ENCODE data around the gene MARCHF10. TPM values are rescaled to one million over a fixed set of nuclear protein-coding genes. Genes with fewer than 3 reads are reported as not detected.
"Not testable (repeated sequence)": the region's sequence is repeated elsewhere in the genome, so short reads cannot be mapped to it uniquely, and the experiment has no call there.

The MARCHF10 gene
- total RNA-seq, 1 experiment from 2014 or later = not detected

DNA sequence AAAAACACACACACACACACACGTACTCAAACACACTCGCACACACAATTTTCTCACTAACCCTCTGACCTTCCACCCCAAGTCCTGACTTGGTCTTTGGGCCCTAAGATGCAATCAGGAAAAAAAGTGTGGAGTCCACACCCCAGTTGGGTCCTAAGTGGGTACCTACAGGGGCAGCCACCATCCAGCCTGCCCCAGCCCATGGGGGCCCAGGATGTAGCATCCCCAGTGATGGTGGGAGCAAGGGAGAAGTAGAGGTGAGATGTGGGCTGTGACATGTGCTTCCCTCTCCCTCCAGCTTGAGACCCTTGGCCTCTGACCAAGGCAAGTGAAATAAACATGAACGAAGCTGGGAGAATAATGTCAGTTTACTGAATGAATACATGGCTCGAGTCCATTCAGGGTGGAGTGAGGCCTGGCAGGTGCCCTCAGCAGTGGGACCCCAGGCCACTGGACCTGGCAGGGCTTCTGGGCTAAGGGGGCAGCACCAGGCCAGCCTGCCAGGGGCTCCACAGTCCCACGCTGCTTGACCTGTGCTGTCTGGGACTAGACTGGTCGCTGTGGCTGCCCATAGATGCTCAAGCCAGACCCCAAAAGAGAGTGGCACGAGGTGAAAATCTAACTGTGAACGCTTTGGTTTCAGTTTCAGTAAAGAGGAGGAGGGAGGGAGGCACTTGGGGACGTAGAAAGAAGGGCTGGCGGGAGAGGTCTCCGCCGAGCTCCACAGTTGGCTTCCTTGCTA is 107.0 kb downstream of the MARCHF10 start:
- Histone ChIP-seq H2AFZ (ENCODE audit: low read depth, low read length, poor library complexity, severe bottlenecking) (no peak overlapping the region), H3K27ac (ENCODE audit: low read depth, low read length) (no peak overlapping the region), H3K36me3 (ENCODE audit: control insufficient read depth in 1 of 2, insufficient read depth in 2 of 2, low read length in 2 of 2) (no peaks in the 10 kb centered on the region), H4K20me1 (ENCODE audit: insufficient read depth) (no peaks in the 10 kb centered on the region), H3K4me3 (replicated peaks in 1 of 2; ENCODE audit: low read depth in 1 of 2, low read length in 2 of 2) (no peak overlapping the region), H3K9me3 (ENCODE audit: control insufficient read depth in 1 of 2, insufficient read depth in 1 of 2, low read depth in 1 of 2, low read length in 2 of 2) (no peaks in the 10 kb centered on the region), H3K27me3 (ENCODE audit: insufficient read depth, low read length) (no peaks in the 10 kb centered on the region), H3K9ac (ENCODE audit: low read length) (no peak overlapping the region), H3K79me2 (ENCODE audit: insufficient read depth, low read length) (no peaks in the 10 kb centered on the region), H3K4me1 (ENCODE audit: control insufficient read depth in 1 of 2, insufficient read depth in 2 of 2, low read length in 2 of 2) (peaks cover 18 to 32% of the 10 kb centered on the region in 2 experiments), H3K4me2 (ENCODE audit: low read length) (no peak overlapping the region), H3K9me2 (ENCODE audit: insufficient read depth) (no peaks in the 10 kb centered on the region)
- ChIA-PET RAD21 (ENCODE audit: low non-redundant PET in 1 of 2, low total read pairs in 2 of 2, uncharacterized antibody in 2 of 2, unreplicated experiment in 2 of 2) (no interaction called here), POLR2A (no interaction called here), CTCF (no interaction called here)
- intact Hi-C loops (cut with micrococcal nuclease) = loop anchor here (5.0 kb wide), 1 partner anchor 381 kb away; no protein-coding TSS in a partner anchor
- BruUV-seq (replicated peaks) = no TSS peak
- no peak for DNase-seq (ENCODE audit: low read depth, low spot score)
- no peak for ATAC-seq
- no peak for TF ChIP-seq SRF (IDR thresholded peaks at IDR 0.05; ENCODE audit: low read depth)
- TF ChIP-seq, protein P1, sequence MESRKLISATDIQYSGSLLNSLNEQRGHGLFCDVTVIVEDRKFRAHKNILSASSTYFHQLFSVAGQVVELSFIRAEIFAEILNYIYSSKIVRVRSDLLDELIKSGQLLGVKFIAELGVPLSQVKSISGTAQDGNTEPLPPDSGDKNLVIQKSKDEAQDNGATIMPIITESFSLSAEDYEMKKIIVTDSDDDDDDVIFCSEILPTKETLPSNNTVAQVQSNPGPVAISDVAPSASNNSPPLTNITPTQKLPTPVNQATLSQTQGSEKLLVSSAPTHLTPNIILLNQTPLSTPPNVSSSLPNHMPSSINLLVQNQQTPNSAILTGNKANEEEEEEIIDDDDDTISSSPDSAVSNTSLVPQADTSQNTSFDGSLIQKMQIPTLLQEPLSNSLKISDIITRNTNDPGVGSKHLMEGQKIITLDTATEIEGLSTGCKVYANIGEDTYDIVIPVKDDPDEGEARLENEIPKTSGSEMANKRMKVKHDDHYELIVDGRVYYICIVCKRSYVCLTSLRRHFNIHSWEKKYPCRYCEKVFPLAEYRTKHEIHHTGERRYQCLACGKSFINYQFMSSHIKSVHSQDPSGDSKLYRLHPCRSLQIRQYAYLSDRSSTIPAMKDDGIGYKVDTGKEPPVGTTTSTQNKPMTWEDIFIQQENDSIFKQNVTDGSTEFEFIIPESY (IDR thresholded peaks at IDR 0.05; ENCODE audit: extremely low read depth, insufficient replicate concordance, low read length) = no peak
- no peak for TF ChIP-seq POLR2AphosphoS5 (IDR thresholded peaks at IDR 0.05; ENCODE audit: low read depth, low read length)
- no peak for TF ChIP-seq RAD21 (IDR thresholded peaks at IDR 0.05; ENCODE audit: low read depth)
- TF ChIP-seq YY1 (IDR thresholded peaks at IDR 0.05; ENCODE audit: extremely low read depth, insufficient replicate concordance, low read depth, low read length) = no peak
- TF ChIP-seq MAX (IDR thresholded peaks at IDR 0.05) = no peak
- TF ChIP-seq ZFX (IDR thresholded peaks at IDR 0.05) = no peak
- TF ChIP-seq ZNF274 (IDR thresholded peaks at IDR 0.05; ENCODE audit: low read depth, low read length) = no peak
- no peak for TF ChIP-seq SIN3A (IDR thresholded peaks at IDR 0.05; ENCODE audit: low read depth)

GRCh38 chr17:62698459-62698858 is 109.7 kb downstream of the MARCHF10 start:
- RAD21 ChIA-PET (ENCODE audit: low non-redundant PET in 1 of 2, low total read pairs in 2 of 2, uncharacterized antibody in 2 of 2, unreplicated experiment in 2 of 2); DNase-seq (ENCODE audit: low read depth, low spot score); CTCF ChIA-PET; ATAC-seq; H3K4me3 ChIP-seq (replicated peaks in 1 of 2; ENCODE audit: low read depth in 1 of 2, low read length in 2 of 2); H3K9me3 ChIP-seq (ENCODE audit: control insufficient read depth in 1 of 2, insufficient read depth in 1 of 2, low read depth in 1 of 2, low read length in 2 of 2); H3K27me3 ChIP-seq (ENCODE audit: insufficient read depth, low read length); H3K9ac ChIP-seq (ENCODE audit: low read length); H2AFZ ChIP-seq (ENCODE audit: low read depth, low read length, poor library complexity, severe bottlenecking); POLR2A ChIA-PET; H3K79me2 ChIP-seq (ENCODE audit: insufficient read depth, low read length); H3K4me2 ChIP-seq (ENCODE audit: low read length); intact Hi-C loops (cut with micrococcal nuclease); H3K27ac ChIP-seq (ENCODE audit: low read depth, low read length); BruUV-seq (replicated peaks); H3K36me3 ChIP-seq (ENCODE audit: control insufficient read depth in 1 of 2, insufficient read depth in 2 of 2, low read length in 2 of 2); H3K9me2 ChIP-seq (ENCODE audit: insufficient read depth); H4K20me1 ChIP-seq (ENCODE audit: insufficient read depth): not testable (repeated sequence)
- H3K4me1 ChIP-seq (ENCODE audit: control insufficient read depth in 1 of 2, insufficient read depth in 2 of 2, low read length in 2 of 2) = peaks cover 9 to 23% of the 10 kb centered on the region in 2 experiments
